GOT3 (cell line): Measurements from ENCODE around the gene FREM1.

Experiments used
- DNase-seq: peaks from one replicate; lab custom pipeline; 2025; ENCODE audit warnings: mixed read lengths; lab: John Stamatoyannopoulos, UW

Gene FREM1

DNA sequence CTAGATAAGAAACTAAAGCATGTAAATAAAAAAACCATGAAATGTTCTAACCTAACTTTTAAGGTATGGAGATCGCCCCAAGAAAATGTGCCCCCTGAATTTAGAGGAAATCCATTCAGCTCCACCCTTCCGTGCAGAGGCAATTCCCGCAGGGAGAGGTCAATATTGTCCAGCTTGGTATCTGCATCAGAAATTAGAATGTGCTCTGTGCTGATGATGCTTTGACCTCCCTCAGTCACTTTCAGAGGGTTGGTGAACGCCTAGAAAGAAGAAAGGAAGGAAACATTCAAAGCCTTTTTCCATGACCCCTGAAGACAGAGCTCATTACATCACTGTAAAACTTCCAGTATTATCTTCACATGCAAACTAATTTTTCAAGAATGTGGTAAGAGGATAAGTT lies 91.0 kb downstream of the FREM1 start:
- DNase-seq, result no peak

DNA sequence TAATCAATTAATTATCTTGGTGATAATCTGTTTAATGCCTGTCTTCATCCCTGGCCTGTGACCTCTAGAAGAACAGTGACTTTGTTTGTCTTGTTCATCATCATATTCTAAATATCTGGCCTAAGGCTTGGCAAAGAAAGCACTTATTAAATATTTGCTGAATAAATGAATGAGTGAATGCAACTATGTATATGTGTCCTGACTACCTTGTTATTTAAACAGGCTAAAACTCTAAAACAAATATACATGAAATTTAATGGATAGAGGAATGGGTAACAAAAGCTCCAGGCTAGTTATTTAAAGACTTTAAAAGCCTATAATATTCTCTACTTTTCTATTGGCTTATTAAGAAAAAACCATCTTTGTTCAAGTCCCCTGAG lies 96.0 kb downstream of the FREM1 start:
- DNase-seq, result no peak

DNA sequence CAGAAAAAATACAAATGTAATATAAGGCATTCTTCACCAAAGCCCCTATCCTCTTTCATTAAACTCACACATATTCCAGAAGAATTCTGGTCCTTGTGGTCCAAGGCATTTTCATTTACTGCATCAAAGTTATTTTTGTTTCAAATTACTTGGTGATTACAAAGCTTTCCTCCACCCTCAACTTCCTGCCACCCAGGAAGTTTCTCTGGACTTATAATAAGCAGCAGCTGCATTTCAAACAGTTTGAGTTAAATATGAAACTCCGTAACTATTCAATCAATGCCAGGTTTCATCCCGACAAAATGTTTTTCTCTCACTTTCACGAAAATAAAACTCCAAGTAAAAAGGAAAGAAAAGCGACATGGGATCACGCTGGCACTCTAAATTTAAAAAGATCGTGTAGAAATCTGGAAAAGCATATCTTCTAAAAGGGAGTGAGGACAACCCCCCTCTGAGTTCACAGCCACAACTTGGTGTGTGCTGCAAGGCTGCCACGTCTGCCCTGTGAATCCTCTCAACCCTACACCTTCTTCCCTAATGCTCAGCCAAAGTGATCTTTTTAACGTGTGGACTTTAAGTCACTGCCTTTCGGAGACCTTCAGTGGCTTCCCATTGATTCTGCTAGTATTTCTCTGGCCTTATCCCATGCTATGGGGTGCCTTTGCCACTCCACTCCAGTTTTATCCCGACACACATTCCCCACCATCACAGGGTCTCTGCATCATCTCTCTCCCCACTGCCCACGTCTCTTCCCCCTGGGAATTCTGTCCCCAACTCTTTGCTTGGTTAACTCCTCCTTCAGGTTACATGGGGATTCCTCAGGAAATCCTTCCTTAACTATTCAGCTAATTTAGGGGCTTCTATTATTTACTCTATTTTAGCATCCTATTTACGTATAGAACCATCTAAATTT lies 96.6 kb downstream of the FREM1 start:
- DNase-seq, result no peak

DNA sequence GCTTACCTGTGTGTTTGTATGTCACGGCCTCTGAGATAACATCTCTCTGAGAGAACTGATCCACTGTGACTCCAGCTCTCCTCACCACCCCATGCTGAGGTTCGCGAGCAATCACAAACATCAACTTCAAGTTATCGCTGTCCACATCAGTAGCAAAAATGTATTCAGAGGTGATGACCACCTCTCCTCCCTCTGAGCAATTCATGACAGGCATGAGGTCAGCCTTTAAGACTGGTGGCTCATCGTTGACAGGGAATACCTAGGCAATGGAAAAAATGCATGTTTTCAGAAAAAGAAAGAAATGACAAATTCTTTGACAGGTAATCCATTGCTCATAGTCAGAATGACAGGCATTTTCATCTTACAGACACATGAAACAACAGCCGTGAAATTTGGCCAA lies 97.4 kb downstream of the FREM1 start:
- no peak for DNase-seq

DNA sequence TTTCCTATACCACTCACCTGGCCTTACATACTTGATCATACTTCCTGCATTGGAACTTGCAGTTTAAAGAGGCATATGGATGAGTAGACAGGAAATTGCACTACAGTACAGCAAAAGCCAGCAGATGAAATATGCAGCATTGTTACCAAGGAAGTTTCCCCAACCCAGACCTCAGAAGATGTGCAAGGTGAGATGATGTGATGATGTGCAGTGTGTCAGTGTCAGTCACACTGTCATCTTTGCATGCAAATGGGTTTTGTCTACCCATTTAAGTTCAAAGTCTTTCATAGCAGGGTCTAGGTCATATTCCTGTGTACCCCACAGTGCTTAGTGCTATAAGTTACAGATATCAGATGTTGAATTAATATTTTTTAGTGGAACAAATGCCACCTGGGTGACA lies 98.4 kb downstream of the FREM1 start:
- DNase-seq, result no peak

DNA sequence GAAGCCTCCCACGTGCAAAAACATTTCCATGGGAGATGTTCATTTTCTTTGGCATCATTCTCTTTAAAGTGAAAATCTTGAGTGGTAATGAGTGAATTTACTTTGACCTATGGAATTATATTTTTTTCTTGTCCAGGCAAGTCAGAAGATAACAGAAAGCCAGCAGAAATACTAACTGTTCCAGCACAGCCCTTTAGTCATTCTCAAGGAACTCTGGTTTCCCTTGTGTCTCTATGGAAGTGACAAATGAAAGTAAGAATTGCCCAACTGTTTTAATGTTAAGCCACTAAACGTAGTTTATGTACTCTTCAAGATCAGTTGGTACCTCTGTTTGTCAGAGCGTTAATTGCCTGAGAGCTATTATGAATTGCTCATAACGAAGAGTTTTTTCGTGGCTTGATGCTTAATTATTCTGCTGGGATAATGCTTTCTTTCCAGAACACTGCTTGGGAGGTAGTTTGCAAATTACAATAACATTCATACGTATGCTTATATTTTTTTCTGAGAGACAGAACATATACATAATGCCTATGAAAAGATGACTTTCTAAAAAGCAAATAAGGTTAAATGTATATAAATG lies 103.2 kb downstream of the FREM1 start:
- DNase-seq, result no peak

DNA sequence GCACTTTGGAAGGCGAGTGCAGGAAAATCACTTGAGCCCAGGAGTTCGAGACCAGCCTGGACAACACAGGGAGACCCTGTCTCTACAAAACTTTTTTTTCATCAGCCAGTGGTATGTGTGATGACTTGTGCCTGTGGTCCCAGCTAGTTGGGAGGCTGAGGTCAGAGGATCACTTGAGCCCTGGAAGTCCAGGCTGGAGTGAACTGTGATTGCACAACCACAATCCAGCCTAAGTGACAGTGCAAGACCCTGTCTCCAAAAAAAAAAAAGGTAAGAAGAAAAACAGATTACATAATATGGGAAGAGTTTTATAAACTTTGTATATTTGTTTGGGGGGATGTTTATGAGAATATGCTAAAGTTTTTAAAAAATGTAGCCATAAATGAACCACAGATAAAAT lies 111.2 kb downstream of the FREM1 start:
- DNase-seq, result no peak

DNA sequence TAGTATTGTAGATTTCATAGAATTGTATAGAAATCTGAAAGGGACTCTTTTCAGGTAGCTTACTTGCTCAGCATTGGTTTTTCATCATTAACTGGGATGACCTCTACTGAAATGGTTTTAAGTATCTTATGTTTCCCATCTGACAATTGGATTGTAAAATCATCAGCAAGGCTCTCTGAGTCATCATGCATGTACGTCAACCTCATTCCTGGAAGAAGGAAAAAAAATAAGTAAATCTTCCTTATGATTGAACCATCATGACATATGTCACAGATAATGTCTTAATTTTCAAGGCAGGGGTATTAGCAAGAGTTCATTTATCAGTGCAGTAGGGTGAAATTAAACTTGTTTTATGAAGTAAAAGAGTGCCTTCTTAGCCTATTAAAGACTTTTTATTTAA lies 112.8 kb downstream of the FREM1 start:
- DNase-seq, result no peak

DNA sequence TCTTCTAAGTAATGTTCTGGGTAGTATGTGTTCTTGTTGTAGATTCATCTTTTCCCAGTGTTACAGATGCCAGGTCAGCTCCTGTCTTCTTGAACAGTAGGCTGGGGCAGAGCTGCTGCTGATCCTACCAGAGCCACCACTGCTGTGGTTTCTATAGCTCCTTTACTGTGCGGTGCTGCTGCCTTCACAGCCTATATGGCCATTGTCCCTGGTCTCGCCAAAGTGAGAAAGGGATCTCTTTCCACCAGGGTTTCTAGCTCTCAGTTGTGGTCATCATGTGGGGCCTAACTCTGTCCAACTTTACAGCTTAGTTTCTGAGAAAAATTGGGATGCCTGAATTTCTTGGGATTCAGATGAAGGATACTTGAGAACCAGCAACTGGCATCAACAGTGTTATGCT lies 116.8 kb downstream of the FREM1 start:
- no peak for DNase-seq

DNA sequence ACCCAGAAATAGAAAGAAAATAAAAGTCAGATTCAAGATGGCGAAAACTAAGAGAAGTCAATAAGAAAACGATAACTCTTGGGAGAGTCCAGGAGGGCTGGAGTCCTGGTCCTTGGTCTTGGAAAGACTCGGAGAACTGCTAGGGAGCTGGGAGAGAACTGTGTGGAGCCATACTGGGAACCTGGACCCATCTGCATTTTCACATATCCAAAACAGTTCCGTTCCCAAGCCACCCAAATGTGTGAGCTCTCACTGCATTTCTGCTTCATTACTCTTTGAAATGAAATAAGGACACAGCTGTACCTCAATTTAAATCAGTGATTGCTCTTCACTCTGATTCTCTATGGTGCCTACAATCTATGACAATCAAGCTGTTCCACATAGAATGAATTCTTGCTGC lies 119.6 kb downstream of the FREM1 start:
- no peak for DNase-seq

DNA sequence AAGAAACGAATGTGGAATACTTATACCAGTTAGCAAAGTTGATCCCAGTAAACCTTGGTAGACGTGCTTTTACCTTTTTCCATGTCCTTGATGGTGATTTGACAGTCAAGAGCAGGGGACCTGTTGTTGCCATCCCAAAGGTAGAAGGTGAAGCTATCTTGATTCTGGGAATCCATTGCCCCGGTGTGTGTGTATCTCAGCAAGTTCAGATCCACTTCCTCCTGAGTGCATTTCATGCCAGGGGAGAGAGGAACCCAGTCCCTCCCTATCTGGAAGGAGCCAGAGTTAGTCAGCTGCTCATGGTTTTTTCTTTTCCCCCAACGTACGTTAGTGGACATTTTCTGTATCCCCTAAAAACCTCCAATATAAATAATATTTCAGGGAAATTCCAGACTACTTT lies 121.4 kb downstream of the FREM1 start:
- DNase-seq, result no peak

DNA sequence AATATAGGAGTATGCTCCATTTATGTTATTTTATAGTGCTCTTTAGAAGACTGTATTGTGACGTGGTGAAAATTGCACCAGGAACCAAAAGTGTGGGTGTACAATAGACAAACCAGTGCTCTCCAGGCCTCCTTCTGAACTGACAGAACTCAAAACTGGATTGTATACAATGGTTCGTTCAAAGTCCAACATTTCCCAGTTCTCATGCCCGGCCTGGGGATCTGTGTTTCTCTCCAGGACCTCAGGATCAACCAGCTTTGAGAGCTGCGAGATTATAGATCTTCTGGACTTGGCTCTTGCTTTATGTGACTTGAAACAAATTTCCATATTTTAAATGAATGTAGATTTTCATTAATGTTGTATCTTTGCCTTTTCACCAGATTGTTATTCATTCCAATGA lies 126.9 kb downstream of the FREM1 start:
- DNase-seq, result no peak

DNA sequence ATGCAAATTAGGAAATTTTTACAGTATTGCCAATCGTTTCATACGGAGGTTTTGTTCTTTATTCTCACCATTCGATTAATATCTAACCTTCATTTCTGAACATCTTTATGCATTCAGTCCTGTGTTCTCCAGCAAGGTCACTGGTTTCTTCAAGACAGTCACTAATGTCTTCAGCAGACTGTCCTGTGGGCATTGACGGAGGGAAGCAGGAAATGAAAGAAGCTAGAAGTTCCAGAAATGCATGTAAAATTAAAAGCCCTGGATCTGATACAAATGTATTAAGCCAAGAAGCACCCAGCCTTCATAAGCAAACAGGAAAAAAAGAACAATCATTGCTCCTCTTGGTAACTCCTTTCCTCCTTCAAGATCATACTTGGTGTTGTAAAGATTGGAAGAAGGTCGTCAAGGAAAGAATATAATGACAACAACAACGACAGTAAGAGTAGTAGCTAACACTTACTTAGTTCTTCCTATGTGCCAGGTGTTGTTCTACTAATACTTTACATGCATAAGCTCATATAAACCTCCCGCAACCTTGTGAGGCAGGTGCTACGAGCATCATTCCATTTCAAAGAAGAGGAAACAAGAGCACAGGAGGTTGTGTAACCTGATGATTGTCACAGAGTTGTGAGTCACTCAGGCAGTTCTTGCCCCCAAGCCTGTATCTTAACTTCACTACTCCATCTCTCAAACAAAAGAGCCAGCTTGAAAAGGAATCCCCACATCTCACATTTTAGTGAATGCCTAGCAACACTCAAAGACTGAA lies 127.8 kb downstream of the FREM1 start:
- DNase-seq, result no peak

DNA sequence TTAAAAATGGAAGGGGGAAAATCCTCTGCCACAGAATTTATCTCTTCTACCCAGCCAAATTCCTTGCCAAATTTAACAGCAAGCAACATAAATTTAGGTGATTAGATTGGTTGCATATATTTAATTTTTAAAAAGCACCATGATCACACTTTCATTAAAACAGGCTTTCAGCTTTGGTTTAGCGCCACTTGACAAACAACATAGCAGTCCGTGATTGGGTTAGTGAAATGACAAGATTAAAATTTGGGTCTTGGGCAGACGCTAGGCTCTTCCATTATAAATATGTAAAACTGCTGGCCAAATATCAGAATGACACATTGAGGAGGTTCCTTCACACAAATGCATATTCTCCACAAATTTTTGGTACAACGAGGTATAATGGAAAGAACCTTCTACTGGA lies 129.5 kb downstream of the FREM1 start:
- no peak for DNase-seq

DNA sequence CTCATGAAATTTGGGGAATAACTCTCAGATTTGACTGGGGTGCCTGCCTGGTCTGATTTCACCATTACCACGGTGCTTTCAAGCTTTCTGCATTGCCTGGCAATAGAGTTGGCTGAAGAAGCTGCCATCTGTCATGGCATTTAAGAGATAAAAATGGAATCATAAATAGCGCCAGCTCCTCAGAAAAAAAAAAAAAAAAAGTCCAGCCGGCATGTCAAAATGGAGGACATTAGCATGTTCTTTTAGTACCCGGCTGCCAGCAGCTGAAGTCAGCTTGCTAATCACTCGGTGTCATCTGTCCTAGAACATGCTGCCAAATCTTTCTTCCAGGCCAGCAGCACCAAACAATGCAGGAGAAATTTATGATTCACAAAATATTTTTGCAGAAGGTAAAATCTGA lies 130.0 kb downstream of the FREM1 start:
- no peak for DNase-seq

DNA sequence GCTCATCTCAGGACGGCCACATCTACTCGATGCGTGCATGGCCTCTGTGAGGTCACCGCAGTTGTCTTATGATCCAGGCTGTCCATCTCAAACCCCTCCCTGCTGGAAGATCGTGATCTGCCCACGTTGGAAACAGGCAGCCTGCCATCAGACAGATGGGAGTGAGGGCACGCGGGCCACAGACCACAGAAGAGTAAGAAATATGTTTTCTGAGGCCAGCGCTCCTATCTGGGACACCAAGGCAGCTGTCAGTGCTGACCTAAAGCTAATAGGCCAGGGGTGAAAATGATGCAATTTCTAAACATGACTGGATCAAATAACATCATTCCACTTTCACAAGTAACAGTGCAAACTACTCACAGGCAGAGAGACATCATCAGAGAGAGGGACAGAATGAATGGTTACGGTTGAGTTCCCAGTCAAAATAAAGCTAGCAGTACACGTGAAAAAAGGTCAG lies 130.6 kb downstream of the FREM1 start:
- DNase-seq, result no peak

DNA sequence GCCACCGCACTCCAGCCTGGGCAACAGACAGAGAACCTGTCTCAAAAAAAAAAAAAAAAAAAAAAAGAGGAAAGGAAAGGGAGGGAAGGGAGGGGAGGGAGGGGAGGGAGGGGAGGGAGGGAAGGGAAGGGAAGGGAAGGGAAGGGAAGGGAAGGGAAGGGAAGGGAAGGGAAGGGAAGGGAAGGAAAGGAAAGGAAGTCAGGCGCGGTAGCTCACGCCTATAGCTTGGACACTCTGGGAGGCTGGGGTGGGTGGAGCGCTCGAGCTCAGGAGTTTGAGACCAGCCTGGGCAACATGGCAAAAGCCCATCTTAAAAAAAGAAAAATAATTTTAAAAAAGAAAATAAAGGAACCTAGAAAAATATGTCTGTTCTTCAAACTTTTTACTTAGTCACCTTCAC lies 131.7 kb downstream of the FREM1 start:
- no peak for DNase-seq

DNA sequence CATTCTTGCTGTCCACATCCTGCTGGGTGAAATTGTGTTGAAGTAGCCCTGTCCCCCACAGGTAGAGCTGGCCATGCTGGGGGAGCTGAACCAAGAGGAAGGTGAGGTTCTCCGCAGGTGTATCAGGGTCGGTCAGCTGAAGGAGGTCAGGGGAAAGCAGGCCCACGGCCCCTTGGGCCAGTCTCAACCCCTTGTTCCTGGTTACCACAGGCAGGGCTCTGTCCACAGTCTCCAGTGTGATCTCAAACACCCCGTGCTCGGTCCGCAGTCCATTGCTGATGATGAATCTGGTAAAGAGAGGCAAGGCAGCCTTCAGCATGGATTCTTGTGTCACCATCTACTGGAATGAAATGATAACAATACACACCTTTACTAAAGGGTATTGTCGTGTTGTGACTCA lies 134.3 kb downstream of the FREM1 start:
- no peak for DNase-seq

DNA sequence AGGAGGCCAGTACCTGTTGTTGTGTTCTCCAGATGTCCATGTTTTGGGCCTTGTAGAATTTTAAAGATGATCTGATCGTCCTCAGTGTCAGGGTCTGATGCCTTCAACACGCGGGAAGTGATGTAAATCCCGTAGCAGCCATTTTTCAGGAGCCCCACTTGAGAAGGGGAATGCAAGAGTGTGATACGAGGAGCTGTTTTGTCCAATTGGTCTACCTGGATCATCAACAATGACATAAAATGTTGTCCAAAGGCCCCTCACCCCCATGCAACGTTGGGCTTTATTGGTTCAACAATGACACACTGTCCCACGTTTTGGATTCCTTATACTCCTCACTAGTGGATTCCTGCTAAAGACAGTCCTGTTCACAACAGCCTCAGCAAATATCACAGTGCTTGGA lies 139.6 kb downstream of the FREM1 start:
- no peak for DNase-seq

DNA sequence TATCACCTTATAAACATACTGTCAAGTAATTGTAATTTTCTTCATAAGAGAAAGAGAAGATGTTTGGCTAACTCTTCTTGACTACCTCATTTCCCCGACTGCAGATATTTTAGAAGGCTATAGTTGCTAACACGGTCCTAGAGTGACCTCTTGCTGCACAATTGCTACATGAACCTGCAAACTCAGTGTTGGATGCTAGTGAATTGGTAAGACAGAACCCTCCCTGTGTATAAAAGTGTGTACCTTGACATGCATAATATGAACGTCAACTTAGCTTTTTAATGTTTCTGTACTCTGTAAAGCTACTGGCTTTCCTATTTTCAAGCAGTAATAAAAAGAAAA lies 141.0 kb downstream of the FREM1 start:
- DNase-seq, result no peak

DNA sequence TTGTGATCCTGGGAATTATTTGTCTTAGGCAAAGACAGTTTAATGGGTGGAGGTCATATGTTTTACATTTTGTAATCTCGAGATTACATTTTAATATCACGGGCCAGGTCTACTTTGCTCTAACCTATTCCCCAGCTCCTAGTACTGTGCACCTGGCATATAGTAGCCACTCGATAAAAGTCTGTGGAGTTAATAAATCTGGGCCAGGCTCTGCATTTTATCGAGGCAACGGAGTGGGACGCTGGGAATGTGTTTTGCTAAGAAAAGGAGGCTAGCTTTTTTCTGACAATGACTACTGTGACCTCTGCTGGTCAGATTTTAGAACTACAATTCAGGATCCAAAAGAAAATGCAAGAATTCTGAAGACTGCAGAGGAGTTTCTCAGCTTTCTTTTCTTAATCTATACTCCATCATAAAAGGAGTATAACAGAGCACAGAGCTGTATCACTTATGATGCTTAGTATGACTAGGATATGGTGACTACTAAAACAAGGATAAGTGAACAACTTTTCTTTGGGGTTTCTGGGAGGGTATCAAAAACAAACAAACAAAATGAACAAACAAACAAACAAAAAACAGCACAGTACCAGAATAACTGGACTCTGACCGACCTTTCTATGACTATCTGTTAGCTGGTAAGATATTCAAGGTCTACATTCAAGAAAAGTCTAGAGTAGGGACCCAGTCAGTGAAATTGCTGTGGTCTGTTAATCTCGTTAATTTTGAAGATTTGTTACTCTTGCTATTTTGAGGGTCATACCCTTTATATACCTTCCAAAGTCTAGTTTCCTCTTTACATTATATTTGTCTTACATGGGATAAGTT lies 141.6 kb downstream of the FREM1 start:
- DNase-seq, result no peak

DNA sequence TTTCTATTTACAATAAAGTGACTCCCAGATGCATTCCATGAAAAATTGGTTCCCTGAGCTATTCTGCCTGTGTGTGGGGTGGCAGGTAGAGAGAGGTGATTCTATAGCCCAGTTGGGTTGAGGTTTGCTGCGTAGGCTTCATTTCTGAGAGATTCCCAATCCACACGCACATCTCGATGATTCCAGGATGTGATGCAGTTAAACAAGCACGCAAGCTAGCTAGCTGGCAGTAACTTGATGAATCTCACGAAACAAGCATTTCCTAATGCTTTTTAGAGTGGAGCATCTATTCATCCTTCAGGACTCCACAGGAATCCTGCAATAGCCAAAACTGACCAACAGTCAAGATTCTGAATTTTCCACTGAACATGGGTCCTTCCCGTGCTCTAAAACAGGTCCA lies 143.9 kb downstream of the FREM1 start:
- no peak for DNase-seq
